ENCODE data around the gene FGR. TPM values are rescaled to one million over a fixed set of nuclear protein-coding genes. Genes with fewer than 3 reads are reported as not detected.

The FGR gene
- polyA plus RNA-seq, 1 experiment = not detected

- TF ChIP-seq CTCF (IDR thresholded peaks at IDR 0.05; ENCODE audit: insufficient read depth, low read depth, low read length) = no peak
- Histone ChIP-seq H3K27me3 (ENCODE audit: control insufficient read depth, insufficient read depth, low read length) (no peaks in the 10 kb centered on the region), H3K36me3 (ENCODE audit: control insufficient read depth, insufficient read depth, low read length) (no peaks in the 10 kb centered on the region; the same call in 1 of the 2 replicates), H3K4me3 (ENCODE audit: low read depth, low read length) (no peak overlapping the region)
- no peak for DNase-seq (ENCODE audit: low read depth)
- ChIA-PET POLR2A (no interaction called here), CTCF (interaction anchor here (1.0 to 7.0 kb wide), 8 partner anchors 9 to 270 kb away, joined by 3 to 54 read pairs (median 3); partner anchors contain the start of gene AHDC1)
Observed at GRCh38 chr1:27570784-27571183, 64.2 kb downstream of the FGR start.

GRCh38 chr1:27570356-27570755, 64.6 kb downstream of the FGR start:
- no peak for DNase-seq (ENCODE audit: low read depth)
- TF ChIP-seq CTCF (IDR thresholded peaks at IDR 0.05; ENCODE audit: insufficient read depth, low read depth, low read length) = no peak
- H3K36me3 ChIP-seq (ENCODE audit: control insufficient read depth, insufficient read depth, low read length) = no peaks in the 10 kb centered on the region; the same call in 1 of the 2 replicates
- POLR2A ChIA-PET = no interaction called here
- CTCF ChIA-PET = interaction anchor here (1.0 to 7.0 kb wide), 7 partner anchors 9 to 183 kb away, joined by 3 to 54 read pairs (median 3); partner anchors contain the start of gene AHDC1
- no peaks in the 10 kb centered on the region for H3K27me3 ChIP-seq (ENCODE audit: control insufficient read depth, insufficient read depth, low read length)
- H3K4me3 ChIP-seq (ENCODE audit: low read depth, low read length) = no peak overlapping the region

DNA sequence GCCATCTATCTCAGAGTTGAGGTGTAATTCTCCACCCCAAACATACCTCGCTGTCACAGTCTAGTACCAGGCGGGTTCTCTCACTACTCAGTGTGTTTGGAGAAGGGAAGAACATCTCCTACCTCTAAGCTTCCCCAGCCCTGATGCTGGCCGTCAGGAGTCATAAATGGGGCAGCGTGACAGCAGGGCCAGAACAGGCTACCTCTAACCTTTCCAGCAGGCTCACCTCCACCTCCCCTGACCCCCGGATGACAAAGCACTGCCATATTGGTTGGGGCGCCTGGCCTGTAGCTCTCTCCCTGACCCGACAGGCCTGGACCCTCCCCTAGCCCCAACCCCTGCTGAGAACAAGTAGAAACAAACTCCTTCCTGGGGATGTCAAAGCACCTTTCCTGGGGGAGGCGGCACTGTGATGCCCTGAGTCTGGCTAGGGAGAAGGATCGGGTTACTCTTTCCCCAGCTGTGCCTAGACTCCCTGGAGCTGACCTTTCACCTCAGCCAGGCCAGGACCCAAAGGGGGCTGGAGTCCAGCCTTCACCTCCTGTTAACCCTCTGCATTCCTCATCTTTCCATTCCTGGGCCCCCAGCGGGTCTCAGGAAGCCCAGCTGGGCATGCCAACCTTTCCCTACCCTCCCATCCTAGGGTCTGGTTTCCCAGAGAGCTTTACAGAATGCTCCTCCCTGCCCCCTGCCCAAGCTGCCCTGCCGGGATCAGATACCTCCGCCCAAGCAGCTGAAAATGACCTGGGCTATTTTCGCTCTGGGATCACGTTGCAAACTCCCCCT, 65.3 kb downstream of the FGR start:
- no peak overlapping the region for H3K4me3 ChIP-seq (ENCODE audit: low read depth, low read length)
- TF ChIP-seq CTCF (IDR thresholded peaks at IDR 0.05; ENCODE audit: insufficient read depth, low read depth, low read length) = no peak
- DNase-seq (ENCODE audit: low read depth) = no peak
- no peaks in the 10 kb centered on the region for H3K27me3 ChIP-seq (ENCODE audit: control insufficient read depth, insufficient read depth, low read length)
- no peaks in the 10 kb centered on the region; the same call in 1 of the 2 replicates for H3K36me3 ChIP-seq (ENCODE audit: control insufficient read depth, insufficient read depth, low read length)
- ChIA-PET CTCF (interaction anchor here (0.9 to 7.0 kb wide), 10 partner anchors 8 to 93 kb away, joined by 3 to 54 read pairs (median 4); partner anchors contain the start of gene AHDC1), POLR2A (no interaction called here)

GRCh38 chr1:27569088-27569460, 65.9 kb downstream of the FGR start:
- no peak for TF ChIP-seq CTCF (IDR thresholded peaks at IDR 0.05; ENCODE audit: insufficient read depth, low read depth, low read length)
- no peak overlapping the region for H3K4me3 ChIP-seq (ENCODE audit: low read depth, low read length)
- no peaks in the 10 kb centered on the region; the same call in 1 of the 2 replicates for H3K36me3 ChIP-seq (ENCODE audit: control insufficient read depth, insufficient read depth, low read length)
- ChIA-PET CTCF (interaction anchor here (0.8 to 7.0 kb wide), 12 partner anchors 9 to 401 kb away, joined by 3 to 54 read pairs (median 5); partner anchors contain the start of gene AHDC1), POLR2A (no interaction called here)
- H3K27me3 ChIP-seq (ENCODE audit: control insufficient read depth, insufficient read depth, low read length) = no peaks in the 10 kb centered on the region
- DNase-seq (ENCODE audit: low read depth) = no peak

- DNase-seq (ENCODE audit: low read depth) = peak; percentile 60
Observed at GRCh38 chr1:27568300-27569087, 66.5 kb downstream of the FGR start.

More at GRCh38 chr1:27568300-27569087, 66.5 kb downstream of the FGR start:
- ChIA-PET POLR2A (no interaction called here), CTCF (interaction anchor here (0.6 to 7.0 kb wide), 20 partner anchors 8 to 400 kb away, joined by 3 to 54 read pairs (median 4); partner anchors contain the start of genes AHDC1 and WASF2)
- peak; percentile 47; the same call in 1 of the 2 replicates for TF ChIP-seq CTCF (IDR thresholded peaks at IDR 0.05; ENCODE audit: insufficient read depth, low read depth, low read length)
- H3K36me3 ChIP-seq (ENCODE audit: control insufficient read depth, insufficient read depth, low read length) = no peaks in the 10 kb centered on the region; the same call in 1 of the 2 replicates
- H3K27me3 ChIP-seq (ENCODE audit: control insufficient read depth, insufficient read depth, low read length) = no peaks in the 10 kb centered on the region
- H3K4me3 ChIP-seq (ENCODE audit: low read depth, low read length) = peak overlapping the region; percentile 17

Data from BJ (cell line).